Measurements from ENCODE around the gene H6PD.
"Not testable (repeated sequence)": the region's sequence is repeated elsewhere in the genome, so short reads cannot be mapped to it uniquely, and the experiment has no call there.

The H6PD gene

DNA sequence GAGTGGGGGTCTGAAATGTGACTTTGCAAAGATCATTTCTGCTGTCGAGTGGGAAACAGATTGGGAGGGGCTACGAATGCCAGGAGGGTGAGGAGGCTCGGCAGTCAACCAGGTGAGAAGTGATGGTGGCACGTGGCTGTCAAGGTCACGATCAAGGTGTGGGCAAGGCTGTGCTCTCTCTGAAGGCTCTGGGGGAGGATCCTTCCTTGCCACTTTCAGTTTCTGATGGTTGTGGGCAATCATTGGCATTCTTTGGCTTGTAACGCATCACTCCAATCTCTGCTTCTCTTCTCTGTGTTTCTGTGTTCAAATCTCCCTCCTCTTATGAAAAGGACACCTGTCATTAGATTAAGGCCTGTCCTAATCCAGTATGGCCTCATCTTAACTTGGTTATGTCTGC, 52.0 kb downstream of the H6PD start:
- Mint-ChIP-seq H3K27ac (peak overlapping the region; percentile 2), H3K4me3 (no peak overlapping the region), H3K4me1 (peaks cover 28% of the 10 kb centered on the region), H3K9me3 (peaks cover 4% of the 10 kb centered on the region), H3K27me3 (no peaks in the 10 kb centered on the region), H3K36me3 (peaks cover 3% of the 10 kb centered on the region)

GRCh38 chr1:9289090-9289534, 54.5 kb downstream of the H6PD start:
- Mint-ChIP-seq H3K4me3 (no peak overlapping the region), H3K9me3 (peaks cover 4% of the 10 kb centered on the region), H3K36me3 (peaks cover 3% of the 10 kb centered on the region), H3K4me1 (peaks cover 13% of the 10 kb centered on the region), H3K27ac (no peak overlapping the region), H3K27me3 (no peaks in the 10 kb centered on the region)

GRCh38 chr1:9289711-9290485, 55.3 kb downstream of the H6PD start:
- Mint-ChIP-seq H3K27ac (peak overlapping the region; percentile 19), H3K36me3 (peaks cover 2% of the 10 kb centered on the region), H3K27me3 (no peaks in the 10 kb centered on the region), H3K4me1 (peaks cover 9% of the 10 kb centered on the region), H3K4me3 (no peak overlapping the region), H3K9me3 (no peaks in the 10 kb centered on the region)

DNA sequence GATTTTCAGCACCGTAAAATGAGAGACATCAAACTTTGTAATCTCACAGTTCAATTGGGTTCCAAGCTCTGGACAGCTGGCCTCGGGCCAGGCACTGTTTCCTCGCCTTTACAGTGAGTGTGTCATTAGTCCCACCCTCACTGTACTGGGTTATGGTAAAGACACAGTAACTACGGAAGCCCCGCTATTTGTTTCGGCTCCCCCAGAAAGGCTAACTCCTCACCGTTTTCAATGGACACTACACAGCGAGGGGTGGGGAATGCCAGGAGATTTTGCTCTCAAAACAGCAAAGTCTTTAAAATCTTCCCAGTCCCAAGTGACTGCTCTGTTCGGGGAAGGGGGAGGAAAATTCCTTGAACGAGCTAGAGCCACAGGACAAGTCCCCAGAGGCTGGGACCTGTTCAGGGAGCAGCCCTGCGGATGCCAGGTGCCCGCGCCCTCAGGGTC, 57.4 kb downstream of the H6PD start:
- Mint-ChIP-seq H3K9me3 (no peaks in the 10 kb centered on the region), H3K27ac (peak overlapping the region; percentile 4), H3K36me3 (peaks cover 2% of the 10 kb centered on the region), H3K27me3 (no peaks in the 10 kb centered on the region), H3K4me1 (peaks cover 20% of the 10 kb centered on the region), H3K4me3 (peak overlapping the region; percentile 53)

GRCh38 chr1:9292361-9293240, 58.0 kb downstream of the H6PD start, which contains the start of gene SPSB1:
Gene SPSB1, plus strand, starts transcription at chr1:9292894. Its CDS starts 62,998 bp downstream, at chr1:9355892.
- Mint-ChIP-seq H3K4me1 (peaks cover 24% of the 10 kb centered on the region), H3K27me3 (no peaks in the 10 kb centered on the region), H3K4me3 (peak within 1 kb of the TSS; percentile 53), H3K27ac (peak within 1 kb of the TSS; percentile 4), H3K36me3 (peaks cover 2% of the 10 kb centered on the region), H3K9me3 (no peaks in the 10 kb centered on the region)

- no peak overlapping the region for H3K4me3 Mint-ChIP-seq
- H3K36me3 Mint-ChIP-seq = peaks cover 2% of the 10 kb centered on the region
Measured at GRCh38 chr1:9293241-9293532, 58.6 kb downstream of the H6PD start.

GRCh38 chr1:9293533-9294404, 59.2 kb downstream of the H6PD start:
- H3K36me3 Mint-ChIP-seq = peaks cover 2% of the 10 kb centered on the region
- no peaks in the 10 kb centered on the region for H3K27me3 Mint-ChIP-seq
- peaks cover 25% of the 10 kb centered on the region for H3K4me1 Mint-ChIP-seq
- no peak overlapping the region for H3K4me3 Mint-ChIP-seq
- H3K9me3 Mint-ChIP-seq = no peaks in the 10 kb centered on the region
- no peak overlapping the region for H3K27ac Mint-ChIP-seq

More at GRCh38 chr1:9293241-9293532, 58.6 kb downstream of the H6PD start:
- Mint-ChIP-seq H3K4me1 (peaks cover 25% of the 10 kb centered on the region), H3K9me3 (no peaks in the 10 kb centered on the region), H3K27me3 (no peaks in the 10 kb centered on the region), H3K27ac (no peak overlapping the region)

- Mint-ChIP-seq H3K36me3 (no peaks in the 10 kb centered on the region), H3K27me3 (no peaks in the 10 kb centered on the region), H3K9me3 (no peaks in the 10 kb centered on the region), H3K4me3 (no peak overlapping the region), H3K27ac (no peak overlapping the region), H3K4me1 (peaks cover 25% of the 10 kb centered on the region)
Measured at GRCh38 chr1:9294405-9294773, 59.8 kb downstream of the H6PD start.

- no peaks in the 10 kb centered on the region for H3K9me3 Mint-ChIP-seq
- H3K36me3 Mint-ChIP-seq = no peaks in the 10 kb centered on the region
- no peak overlapping the region for H3K4me3 Mint-ChIP-seq
- no peak overlapping the region for H3K27ac Mint-ChIP-seq
- H3K27me3 Mint-ChIP-seq = no peaks in the 10 kb centered on the region
- peaks cover 19% of the 10 kb centered on the region for H3K4me1 Mint-ChIP-seq
Measured at GRCh38 chr1:9294910-9295636, 60.5 kb downstream of the H6PD start.

GRCh38 chr1:9295884-9296283, 61.3 kb downstream of the H6PD start:
- Mint-ChIP-seq H3K4me1 (peaks cover 22% of the 10 kb centered on the region), H3K4me3 (no peak overlapping the region), H3K27ac (no peak overlapping the region), H3K36me3 (peaks cover 1% of the 10 kb centered on the region), H3K9me3 (no peaks in the 10 kb centered on the region), H3K27me3 (no peaks in the 10 kb centered on the region)

DNA sequence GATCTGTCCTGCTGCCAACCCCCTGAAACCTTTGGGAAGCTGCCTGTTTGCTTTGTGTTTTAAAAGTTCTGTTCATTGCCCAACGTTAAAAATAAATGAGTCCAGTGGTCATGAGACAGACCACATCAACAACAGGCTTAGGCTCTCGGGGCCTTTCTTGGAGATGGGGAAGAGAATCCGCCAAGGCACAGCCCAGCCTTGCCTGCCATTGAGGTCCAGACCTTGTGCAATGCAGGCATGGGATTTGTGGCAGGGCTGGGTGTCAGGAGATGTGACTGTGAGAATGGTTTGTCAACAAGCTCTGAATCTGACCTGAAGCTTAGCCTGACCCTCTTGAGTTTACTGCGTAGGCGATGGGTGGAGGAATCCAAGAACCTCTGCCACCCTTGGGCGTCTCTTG, 62.3 kb downstream of the H6PD start:
- Mint-ChIP-seq H3K4me3 (no peak overlapping the region), H3K36me3 (peaks cover 2% of the 10 kb centered on the region), H3K9me3 (no peaks in the 10 kb centered on the region), H3K4me1 (peaks cover 22% of the 10 kb centered on the region), H3K27me3 (no peaks in the 10 kb centered on the region), H3K27ac (no peak overlapping the region)

- H3K4me3 Mint-ChIP-seq = no peak overlapping the region
- H3K4me1 Mint-ChIP-seq = peaks cover 25% of the 10 kb centered on the region
- no peak overlapping the region for H3K27ac Mint-ChIP-seq
- H3K36me3 Mint-ChIP-seq = peaks cover 2% of the 10 kb centered on the region
- H3K9me3 Mint-ChIP-seq = no peaks in the 10 kb centered on the region
- H3K27me3 Mint-ChIP-seq = no peaks in the 10 kb centered on the region
Measured at GRCh38 chr1:9297831-9298230, 63.3 kb downstream of the H6PD start.

GRCh38 chr1:9298282-9298681, 63.7 kb downstream of the H6PD start:
- Mint-ChIP-seq H3K27me3 (no peaks in the 10 kb centered on the region), H3K36me3 (peaks cover 2% of the 10 kb centered on the region), H3K4me3 (no peak overlapping the region), H3K4me1 (peaks cover 25% of the 10 kb centered on the region), H3K27ac (no peak overlapping the region), H3K9me3 (no peaks in the 10 kb centered on the region)

DNA sequence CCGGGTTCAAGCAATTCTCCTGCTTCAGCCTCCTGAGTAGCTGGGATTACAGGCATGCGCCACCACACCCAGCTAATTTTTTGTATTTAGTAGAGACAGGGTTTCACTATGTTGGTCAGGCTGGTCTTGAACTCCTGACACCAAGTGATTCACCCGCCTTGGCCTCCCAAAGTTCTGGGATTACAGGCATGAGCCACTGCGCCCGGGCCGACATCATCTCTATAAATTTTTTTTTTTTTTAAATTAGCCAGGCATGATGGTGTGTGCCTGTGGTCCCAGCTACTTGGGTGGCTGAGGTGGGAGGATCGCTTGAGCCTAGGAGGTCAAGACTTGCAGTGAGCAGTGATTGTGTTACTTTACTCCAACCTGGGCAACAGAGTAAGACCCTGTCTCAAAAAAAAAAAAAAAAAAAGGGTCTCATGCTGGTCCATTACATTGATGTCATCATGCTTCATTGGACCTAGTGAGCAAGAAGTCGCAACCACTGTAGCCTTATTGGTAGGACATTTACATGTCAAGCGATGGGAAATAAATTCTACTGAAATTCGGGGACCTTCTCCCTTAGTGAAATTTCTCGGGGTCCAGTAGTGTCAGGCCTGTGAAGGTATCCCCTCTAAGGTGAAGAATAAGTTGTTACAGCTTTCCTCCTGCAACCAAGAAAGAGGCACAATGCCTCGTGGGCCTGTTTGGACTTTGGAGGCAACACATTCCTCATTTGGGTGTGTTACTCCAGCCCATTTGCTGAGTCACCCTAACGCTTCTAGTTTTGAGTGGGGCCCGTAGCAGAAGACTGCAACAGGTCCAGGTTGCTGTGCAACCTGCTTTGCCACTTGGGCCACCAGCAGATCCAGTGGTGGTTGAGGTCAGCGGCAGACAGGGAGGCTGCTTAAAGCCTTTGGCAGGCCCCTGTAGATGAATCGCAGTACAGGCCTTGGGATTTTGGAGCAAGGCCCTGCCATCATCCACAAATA, 65.3 kb downstream of the H6PD start:
- peaks cover 25% of the 10 kb centered on the region for H3K4me1 Mint-ChIP-seq
- not testable (repeated sequence) for H3K27me3 Mint-ChIP-seq, H3K36me3 Mint-ChIP-seq, H3K27ac Mint-ChIP-seq, H3K4me3 Mint-ChIP-seq, H3K9me3 Mint-ChIP-seq
